HG03097 (cell line): ENCODE results near the gene PTPRN2.
"Not testable (repeated sequence)": the region's sequence is repeated elsewhere in the genome, so short reads cannot be mapped to it uniquely, and the experiment has no call there.

Experiments
- ATAC-seq: cut with Tn5 transposase; IDR thresholded peaks from one replicate; pipeline ENCODE4 v1.9.1; 2021; ENCODE audit not compliant: unreplicated experiment, low FRiP score

Gene PTPRN2

DNA sequence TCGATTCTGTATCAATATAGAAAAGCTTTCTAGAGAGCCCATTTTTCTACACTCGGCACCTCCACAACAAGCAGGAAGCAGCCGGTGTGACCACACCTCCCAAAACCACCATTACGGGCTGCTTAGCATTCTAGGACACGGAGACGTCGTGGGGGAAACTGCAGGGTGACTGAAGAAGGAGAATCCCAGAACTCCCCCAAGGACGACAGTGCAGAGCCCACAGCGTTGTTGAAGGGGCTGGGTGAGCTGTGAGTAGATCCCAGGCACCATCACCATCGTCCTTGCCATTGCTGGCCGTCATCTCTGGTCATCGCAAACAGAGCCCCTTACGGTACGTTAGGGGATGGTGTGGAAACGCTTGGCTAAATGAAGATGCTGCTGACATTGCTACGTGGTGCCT lies 351.8 kb downstream of the PTPRN2 start:
- ATAC-seq: no peak

DNA sequence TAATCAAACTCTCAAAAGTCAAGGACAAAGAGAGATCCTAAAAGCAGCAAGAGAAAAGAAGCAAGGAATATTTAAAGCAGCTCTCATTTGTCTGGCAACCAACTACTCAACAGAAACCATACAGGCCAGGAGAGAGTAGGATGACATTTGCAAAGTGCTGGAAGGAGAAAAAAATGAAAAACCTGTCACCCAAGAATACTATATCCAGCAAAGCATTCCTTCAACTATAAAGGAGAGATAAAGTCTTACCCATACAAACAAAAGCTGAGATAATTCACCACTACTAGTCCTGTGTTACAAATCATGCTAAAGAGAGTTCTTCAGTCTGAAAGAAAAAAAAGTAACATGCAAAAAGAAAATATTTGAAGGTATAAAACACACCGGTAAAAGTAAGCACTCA lies 357.7 kb downstream of the PTPRN2 start:
- no peak for ATAC-seq

DNA sequence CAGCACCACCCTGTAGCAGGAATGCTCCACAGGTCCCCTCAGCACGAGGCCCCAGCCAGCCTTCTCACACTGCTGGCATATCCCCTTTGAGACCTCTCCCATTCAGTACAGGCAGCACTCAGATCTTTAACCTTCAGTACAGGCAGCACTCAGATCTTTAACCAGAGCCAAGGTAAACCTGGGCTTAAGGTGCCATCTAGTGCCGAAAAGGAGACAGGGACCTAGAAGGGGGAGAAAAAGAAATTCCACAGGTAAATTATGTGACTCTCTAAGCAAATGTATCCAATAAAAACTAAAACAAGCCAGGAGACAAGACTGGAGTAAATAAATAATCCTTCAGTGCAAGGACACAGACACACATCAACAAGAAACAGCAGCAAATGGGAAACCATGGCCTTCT lies 358.6 kb downstream of the PTPRN2 start:
- ATAC-seq: no peak

DNA sequence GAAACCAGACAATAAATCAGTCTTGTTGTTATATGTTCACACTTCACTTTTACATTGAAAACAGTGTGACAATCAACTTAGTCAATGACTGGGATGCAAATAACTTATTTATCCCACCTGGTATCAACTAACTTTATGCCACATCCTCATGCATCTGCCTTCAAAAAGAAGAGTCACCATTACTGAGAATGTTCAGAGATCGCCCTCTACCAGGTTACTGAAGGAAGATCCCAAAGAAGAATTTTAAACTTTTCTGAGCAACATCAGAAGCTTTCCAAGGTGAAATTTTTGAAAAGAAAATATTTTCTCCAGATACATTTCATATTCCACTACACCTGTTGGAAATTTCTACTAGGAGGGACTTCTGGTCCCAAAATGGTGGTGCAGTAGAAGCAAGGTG lies 359.5 kb downstream of the PTPRN2 start:
- no peak for ATAC-seq

DNA sequence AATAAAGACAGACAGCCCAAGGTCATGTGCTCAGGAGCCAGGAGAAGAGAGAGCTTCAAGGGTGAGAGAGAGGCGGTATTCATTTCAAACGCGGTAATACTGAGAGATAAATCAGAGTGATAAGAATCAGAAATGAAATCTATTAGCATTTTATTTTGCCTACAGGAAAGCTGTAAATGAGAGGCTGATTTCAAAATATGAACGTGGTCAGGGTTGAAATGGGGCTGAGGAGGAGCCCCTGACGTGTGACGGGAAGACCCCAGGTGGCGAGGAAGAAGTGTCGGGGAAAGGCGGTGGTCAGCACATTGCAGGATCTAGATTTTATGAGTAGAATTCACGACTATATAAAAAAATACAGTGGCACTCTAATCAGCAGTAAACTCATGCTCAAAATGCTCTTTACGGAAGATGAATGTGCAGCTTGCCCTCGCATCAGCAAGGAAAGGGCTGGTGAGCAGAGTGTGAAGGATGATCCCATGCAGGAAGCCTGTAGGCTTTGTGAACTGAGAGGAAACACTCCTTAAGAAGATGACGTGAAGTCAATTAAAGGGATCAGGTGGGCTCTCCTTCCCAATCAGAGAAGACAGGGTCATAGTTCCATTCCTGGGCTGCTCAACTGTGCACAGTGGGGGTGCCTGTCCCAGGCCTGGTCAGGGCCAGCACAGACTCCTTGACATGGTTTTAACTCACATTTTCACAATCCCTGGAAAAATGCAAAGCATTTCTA lies 360.2 kb downstream of the PTPRN2 start:
- ATAC-seq: no peak

DNA sequence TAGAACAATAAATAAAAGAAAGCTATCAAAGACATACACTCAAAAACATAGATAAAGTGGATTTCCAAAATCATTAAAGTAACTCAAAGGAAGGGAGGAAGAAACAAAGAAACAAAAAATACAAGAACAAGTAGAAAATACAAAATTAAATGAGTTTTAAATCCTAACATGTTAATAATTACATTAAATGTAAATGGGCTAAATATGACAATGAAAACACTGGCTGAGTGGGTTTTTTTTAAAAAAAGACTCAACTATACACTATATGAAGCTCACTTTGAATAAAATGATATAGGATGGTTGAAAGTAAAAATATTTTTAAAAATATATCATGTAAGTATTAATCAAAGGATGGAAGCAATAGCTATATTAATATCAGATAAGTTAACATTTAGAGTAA lies 371.4 kb downstream of the PTPRN2 start:
- ATAC-seq: no peak

DNA sequence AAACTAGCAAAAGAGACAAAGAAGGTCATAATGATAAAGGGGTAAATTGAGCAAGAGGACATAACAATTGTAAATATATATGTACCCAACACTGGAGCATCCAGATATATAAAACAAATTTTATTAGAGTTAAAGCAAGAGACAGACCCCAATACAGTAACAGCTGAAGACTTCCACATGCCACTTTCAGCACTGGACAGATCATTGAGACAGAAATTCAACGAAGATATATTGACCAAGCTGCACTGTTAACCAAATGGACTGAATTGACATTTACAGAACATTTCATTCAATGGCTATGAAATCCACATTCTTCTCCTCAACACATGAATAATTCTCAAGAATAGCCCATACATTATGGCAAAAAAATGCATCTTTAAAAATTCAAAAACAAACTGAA lies 378.2 kb downstream of the PTPRN2 start:
- ATAC-seq: no peak

DNA sequence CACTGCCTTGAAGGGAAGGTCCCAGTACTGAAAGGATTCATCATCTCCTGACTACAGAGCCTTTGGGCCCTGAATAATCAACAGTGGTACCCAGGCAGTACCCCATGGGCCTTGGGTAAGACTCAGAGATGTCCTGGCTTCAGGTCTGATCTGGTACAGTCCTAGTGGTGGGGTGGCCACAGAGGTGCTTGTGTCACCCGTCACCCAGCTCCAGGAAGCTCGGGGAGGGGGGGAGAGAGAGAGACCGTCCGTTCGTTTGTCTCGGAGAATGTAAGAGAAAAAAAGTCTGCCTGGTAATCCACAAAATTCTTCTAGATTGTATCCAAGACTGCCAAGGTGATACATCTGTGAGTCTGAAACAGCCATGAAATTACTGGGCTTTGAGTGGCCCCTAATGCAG lies 381.3 kb downstream of the PTPRN2 start:
- no peak for ATAC-seq

DNA sequence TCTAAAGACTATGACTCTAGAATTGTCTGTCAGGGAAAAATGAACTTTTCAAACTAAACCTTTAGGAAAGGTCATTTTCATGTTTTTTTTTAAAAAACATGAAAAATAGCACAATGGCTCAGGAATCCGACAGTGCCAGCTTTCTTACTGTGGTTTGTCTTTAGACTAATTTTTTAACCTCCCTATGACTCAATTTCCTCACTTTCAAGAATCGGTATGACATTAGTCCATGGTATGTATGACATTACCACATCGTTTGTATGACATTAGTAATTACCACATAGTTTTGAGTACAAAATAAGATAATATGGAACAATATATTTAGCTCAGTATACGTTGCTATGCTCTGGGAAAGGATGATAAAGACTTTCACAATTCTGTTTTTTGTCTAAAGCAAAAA lies 383.2 kb downstream of the PTPRN2 start:
- ATAC-seq: no peak

DNA sequence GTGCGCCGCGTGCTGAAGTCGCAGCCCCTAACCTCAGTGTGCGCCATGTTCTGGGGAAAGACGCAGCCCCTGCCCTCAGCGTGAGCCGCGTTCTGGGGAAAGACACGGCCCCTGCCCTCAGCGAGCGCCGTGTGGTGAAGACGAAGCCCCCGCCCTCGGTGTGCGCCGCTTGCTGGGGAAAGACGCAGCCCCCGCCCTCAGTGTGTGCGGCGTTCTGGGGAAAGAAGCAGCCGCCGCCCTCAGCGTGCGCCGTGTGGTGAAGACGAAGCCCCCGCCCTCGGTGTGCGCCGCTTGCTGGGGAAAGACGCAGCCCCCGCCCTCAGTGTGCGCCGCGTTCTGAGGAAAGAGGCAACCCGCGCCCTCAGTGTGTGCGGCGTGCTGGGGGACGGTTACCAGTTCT lies 383.7 kb downstream of the PTPRN2 start:
- not testable (repeated sequence) for ATAC-seq

DNA sequence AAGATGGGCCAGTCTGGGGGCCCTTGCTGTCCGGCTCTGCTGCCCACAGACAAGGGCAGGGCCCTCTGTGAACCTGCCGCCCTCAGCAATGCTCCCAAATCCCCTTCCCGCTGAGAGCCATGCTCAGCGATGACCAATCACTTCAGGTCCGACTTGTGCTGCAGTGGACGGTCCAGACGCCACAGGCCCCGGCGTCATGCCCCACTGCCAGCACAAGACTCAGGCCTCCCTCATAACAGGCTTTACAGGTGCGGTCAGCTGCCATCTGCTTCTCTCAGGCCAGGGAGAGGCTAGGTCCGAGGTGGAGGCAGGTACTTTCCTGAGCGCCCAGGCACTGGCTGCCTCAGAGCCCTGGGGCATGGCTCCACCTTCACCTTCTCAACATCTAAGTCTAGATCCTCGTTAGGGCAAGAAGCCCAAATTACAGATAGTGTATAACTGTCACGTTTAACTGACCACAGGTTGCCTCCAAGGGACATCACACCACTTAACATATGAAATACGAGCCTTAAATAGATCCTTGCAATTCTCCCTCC lies 393.2 kb downstream of the PTPRN2 start:
- ATAC-seq: no peak

DNA sequence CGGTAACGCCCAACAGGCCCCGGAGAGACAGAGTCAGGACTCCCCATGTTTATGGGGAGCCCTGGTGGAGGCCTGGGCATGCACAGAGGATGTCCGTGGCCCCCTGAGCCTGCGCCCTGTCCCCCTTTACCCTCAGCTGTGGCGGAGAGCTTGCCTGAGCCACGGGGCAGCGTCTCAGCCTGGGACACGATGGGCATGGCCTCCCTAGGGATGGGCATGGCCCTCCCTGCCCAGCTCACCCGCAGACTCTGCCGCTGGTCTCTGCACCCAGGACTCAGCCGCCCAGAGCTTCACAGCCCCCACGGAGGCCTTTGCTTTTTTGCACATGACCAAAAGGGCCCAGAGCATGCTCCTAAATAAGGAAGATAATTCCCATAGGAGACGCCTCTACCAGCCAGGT lies 394.2 kb downstream of the PTPRN2 start:
- no peak for ATAC-seq

DNA sequence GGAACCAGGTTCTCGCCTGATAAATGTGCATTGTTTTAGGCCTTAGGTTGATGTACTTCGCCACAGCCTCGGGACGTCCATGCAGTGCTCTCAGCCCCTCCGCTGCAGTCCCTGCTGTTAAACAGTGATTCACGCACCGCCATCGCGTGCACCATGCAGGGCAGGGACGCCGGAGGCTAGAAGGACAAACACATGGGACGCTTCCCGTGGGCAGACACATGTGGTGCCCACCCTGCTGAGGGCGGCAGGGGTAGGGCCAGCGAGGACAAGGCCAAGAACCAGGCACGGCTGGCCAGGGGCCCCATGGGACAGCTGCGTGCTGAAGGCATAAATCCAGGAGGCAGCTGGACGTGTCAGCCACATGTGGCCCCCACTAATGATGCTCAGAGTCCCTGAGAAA lies 394.7 kb downstream of the PTPRN2 start:
- ATAC-seq: no peak

DNA sequence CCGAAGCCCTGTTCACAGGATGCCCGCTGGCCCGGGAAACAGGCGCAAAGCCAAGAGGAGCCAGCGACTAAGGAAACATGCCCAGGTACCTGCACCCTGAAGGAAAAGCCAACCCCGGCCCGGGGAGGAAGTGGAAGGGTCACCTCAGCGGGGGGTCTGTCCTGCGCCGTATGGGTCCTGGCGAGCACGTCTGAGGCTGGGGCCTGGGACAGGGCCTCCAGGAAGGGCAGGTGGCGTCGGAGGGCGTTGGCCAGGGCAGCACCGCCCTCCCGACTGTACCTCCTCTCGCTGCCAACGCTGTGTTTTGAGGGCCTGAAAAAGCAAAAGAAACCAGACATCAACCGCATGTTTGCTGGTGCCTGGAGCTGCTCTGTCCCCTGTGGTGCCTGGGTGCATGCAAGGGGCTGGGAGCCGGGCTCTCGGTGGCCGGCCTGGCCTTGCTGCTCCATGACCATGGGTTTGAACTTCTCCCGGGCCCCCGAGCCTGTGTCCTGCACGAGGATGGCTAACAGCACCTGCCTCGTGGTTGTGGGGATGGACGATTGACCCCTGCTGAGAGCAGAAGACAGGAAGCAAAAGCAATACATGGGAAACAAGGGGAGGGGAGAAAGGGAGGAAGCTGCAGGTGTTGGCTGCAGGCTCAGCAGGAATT lies 395.3 kb downstream of the PTPRN2 start:
- ATAC-seq: no peak

DNA sequence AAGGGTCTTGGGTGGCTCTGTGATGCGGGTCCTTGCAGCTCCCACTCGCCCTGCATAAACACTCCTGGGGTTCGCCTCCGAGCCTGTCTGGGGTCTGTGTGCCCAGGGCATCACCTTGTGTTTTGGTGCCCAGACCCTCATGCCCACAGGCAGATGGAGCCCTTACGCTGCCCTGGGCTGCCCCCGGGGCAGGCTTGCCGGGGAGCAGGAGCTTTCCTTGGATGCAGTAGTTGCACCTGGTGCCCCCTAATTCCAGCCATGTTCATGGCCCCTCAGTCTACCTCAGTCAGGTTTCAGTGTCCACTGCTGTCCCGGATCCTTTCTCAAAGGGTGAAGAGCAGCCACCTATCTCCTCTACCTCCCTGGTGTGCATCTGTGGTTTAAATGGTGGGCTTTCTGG lies 396.0 kb downstream of the PTPRN2 start:
- no peak for ATAC-seq

DNA sequence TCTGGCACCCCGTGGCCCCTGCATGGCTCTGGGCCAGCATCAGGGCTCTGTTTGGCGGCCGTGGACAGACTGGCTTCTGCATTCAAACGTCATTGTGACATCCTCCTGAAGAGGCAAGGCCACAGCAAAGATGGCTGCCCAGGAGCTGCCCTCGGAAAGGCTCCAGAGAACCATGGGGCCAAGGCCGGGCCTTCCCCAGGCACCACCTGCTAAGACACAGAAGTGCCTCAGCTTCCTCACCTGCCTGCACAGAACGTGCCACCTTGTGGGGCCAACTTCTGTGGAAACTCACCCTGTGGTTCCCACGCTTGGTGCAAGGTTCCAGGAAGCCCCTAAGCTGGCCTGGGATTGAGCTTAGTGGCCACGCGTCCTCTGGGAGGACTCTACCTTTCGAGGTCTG lies 396.9 kb downstream of the PTPRN2 start:
- no peak for ATAC-seq

DNA sequence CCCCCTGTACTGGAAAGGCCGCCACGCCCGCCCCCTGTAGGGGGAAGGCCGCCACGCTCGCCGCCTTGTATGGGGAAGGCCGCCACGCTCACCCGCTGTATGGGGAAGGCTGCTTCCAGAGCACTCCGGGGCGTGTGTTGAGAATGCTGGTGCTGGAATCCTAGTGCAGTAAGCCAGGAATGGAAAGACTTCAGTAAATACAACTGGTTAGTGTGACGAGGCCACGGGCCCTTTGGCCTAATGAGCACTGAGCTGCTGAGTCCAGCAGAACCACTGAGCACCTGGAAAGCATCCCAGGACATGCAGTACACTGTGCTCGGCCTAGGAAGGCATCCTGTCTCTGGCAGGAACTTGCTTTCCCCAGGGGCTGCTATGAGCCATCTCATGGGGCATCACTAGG lies 398.9 kb downstream of the PTPRN2 start:
- no peak for ATAC-seq

DNA sequence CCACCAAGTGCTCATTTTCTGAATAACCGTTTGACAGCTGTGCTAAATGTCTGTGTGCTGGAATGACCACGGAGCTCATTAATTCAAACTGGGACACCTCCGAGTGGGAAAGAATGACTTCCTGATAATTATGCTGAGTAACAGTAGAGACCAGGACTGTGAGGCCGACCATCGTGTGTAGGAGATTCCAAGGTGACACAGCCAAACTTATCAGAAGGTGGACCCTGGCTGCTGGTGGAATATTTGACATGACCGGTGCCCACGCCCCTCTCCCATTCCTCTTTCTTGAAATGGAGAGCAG lies 400.0 kb downstream of the PTPRN2 start:
- ATAC-seq: no peak

DNA sequence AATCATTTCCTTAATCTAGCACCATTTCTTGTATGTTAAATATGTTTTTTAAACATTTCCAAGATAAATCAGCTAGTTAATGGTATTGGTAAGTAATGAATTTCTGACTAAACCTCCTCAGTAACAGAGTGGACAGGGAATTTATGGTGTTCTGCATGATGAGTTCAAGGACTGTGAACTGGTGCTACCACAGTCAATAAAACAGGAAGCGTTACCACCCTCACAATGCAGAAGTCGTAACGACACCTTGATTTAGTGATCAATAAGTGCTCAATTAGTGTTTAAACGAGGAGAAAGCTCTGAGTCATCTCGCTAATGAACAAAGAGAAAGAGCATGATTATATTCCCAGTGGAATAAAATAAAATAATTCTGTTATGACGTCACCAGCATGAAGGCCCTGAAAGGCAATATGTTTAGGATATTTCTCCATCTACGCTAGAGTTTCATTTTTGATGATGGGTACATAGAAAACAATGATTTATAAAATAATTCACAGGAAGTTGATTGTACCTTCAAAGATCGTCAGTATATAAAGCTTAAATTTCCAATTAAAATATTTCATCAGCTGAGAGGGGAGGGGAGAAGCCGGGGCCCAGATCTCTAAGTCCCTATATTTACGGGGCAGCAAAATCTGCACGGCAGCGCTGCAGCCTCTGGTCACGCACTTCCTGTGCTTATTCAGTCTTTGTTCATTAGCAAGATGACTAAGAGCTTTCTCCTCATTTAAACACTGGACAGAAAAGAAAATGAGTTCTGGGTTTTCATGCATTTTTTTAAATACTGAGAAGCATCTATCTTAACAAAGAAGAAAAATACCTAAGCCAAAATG lies 400.5 kb downstream of the PTPRN2 start:
- no peak for ATAC-seq

DNA sequence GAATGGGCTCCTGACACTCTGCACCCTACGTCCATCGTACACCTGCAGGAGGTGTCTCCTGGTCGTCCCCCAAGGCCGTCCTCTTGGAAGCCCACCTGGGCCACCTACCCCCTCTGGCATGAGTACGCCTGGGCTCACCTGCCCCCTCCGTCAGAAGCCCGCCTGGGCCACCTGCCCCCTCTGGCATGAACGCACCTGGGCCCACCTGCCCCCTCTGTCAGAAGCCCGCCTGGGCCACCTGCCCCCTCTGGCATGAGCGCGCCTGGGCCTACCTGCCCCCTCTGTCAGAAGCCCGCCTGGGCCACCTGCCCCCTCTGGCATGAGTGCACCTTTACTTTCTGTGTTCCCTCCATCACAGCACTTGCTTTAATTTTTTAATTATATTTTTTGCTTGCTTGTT lies 401.2 kb downstream of the PTPRN2 start:
- ATAC-seq: no peak

DNA sequence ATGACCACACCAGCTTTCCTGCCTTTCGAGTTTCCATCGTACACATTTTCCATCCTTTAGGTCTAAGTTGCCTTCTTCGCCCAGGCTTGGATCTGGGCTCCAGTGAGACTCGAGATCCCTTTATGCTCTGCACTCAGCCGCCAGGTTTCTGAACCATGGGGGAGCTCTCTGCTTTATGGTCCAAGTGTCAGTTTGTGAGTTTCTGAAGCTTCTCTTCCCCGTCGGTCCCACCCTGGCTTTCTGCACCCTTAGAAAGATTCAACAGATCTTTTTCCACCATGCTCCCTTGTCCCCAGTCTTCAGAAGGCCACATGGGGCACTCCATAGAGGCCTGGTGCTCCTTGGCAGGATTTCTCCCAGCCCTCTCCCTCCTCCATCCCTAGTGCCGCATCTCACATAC lies 402.0 kb downstream of the PTPRN2 start:
- ATAC-seq: no peak

DNA sequence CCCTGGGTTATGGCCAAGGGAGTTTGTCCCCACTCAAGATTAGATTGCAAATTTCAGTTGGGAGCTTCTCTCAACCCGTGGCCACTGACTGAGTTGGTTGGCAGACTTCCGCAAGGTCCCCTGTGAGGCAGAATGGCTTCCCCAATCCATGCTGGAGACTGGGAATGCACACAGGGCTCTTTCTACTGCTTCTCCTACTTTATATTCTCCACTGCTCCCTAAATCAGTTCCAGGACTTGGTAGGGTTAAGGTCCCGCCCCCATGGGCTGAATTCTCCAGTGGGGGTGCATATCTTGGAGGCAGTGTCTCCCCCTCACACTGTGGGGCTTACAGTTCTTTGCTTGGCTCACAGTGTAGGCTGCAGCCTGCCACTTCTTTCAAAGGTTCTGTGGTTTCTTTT lies 404.2 kb downstream of the PTPRN2 start:
- no peak for ATAC-seq
